HUDEP-2 (cell line): ENCODE data around the gene KIN.
"Not testable (repeated sequence)": the region's sequence is repeated elsewhere in the genome, so short reads cannot be mapped to it uniquely, and the experiment has no call there.

Experiments
- DNase-seq, 76 experiments: peaks; one replicate each; lab custom pipeline; 2025; ENCODE audit not compliant: unreplicated experiment in 76 of 76; lab: John Stamatoyannopoulos, UW

Gene KIN

GRCh38 chr10:7744307-7744706, 43.5 kb downstream of the KIN start:
- no peak for DNase-seq

GRCh38 chr10:7738536-7739407, 49.0 kb downstream of the KIN start:
- DNase-seq: no peak

- DNase-seq: no peak
These were observed 53.0 kb downstream of the KIN start for GRCh38 chr10:7734821-7735220.

GRCh38 chr10:7722927-7723529, 64.8 kb downstream of the KIN start:
- DNase-seq: no peak

GRCh38 chr10:7720478-7720877, 67.3 kb downstream of the KIN start:
- no peak for DNase-seq

GRCh38 chr10:7718685-7719084, 69.1 kb downstream of the KIN start:
- no peak for DNase-seq

- no peak for DNase-seq
These were observed 70.0 kb downstream of the KIN start for GRCh38 chr10:7717767-7718166.

- DNase-seq: no peak
These were observed 72.3 kb downstream of the KIN start for GRCh38 chr10:7715515-7715914.

- DNase-seq: not testable (repeated sequence)
These were observed 76.7 kb downstream of the KIN start for GRCh38 chr10:7711075-7711474.

GRCh38 chr10:7710446-7710845, 77.3 kb downstream of the KIN start:
- DNase-seq: no peak

GRCh38 chr10:7708832-7709231, 79.0 kb downstream of the KIN start:
- DNase-seq: no peak

GRCh38 chr10:7707858-7708622, 79.8 kb downstream of the KIN start:
- no peak for DNase-seq

GRCh38 chr10:7707102-7707501, 80.7 kb downstream of the KIN start:
- no peak for DNase-seq

GRCh38 chr10:7706534-7707073, 81.2 kb downstream of the KIN start:
- DNase-seq: no peak

- DNase-seq: no peak
These were observed 82.5 kb downstream of the KIN start for GRCh38 chr10:7705341-7705740.

- DNase-seq: no peak
These were observed 83.4 kb downstream of the KIN start for GRCh38 chr10:7704071-7705016.

GRCh38 chr10:7703140-7703539, 84.7 kb downstream of the KIN start, which contains the start of gene ITIH2:
ITIH2 (plus strand) TSS chr10:7703316; CDS start chr10:7703435, 119 bp downstream.
- DNase-seq: no peak

- no peak for DNase-seq
These were observed 85.4 kb downstream of the KIN start for GRCh38 chr10:7702288-7702812.

- no peak for DNase-seq
These were observed 86.5 kb downstream of the KIN start for GRCh38 chr10:7701158-7701742.
